Astrocyte of the hippocampus (primary cell): ENCODE data around the gene COX6B1.
A peak's percentile ranks its signal among the peaks of the same experiment; 100 is the strongest.
"Not testable (repeated sequence)": the region's sequence is repeated elsewhere in the genome, so short reads cannot be mapped to it uniquely, and the experiment has no call there.

Source experiments
- DNase-seq: peaks from one replicate; pipeline ENCODE4 v3.0.0; 2011; ENCODE audit warnings: low read depth, low spot score

Gene COX6B1

GRCh38 chr19:35648017-35648961, at the start of gene COX6B1:
COX6B1 (plus strand) TSS chr19:35648323; CDS start chr19:35651244, 2,921 bp downstream.
- DNase-seq = peak; percentile 98

- no peak for DNase-seq
These were observed 46.2 kb upstream of the COX6B1 start for GRCh38 chr19:35601971-35602370.

- not testable (repeated sequence) for DNase-seq
These were observed 43.7 kb upstream of the COX6B1 start for GRCh38 chr19:35604436-35604835.

- DNase-seq = not testable (repeated sequence)
These were observed 41.0 kb upstream of the COX6B1 start for GRCh38 chr19:35607170-35607569.

- no peak for DNase-seq
These were observed 40.5 kb upstream of the COX6B1 start for GRCh38 chr19:35607661-35608060.

- DNase-seq = no peak
These were observed 39.9 kb upstream of the COX6B1 start for GRCh38 chr19:35608251-35608650.

- no peak for DNase-seq
These were observed 38.2 kb upstream of the COX6B1 start for GRCh38 chr19:35609851-35610353.

GRCh38 chr19:35612224-35612558, 35.9 kb upstream of the COX6B1 start:
- no peak for DNase-seq

GRCh38 chr19:35612559-35613321, 35.4 kb upstream of the COX6B1 start, which contains the start of gene HAUS5:
HAUS5 (plus strand) TSS chr19:35612735; CDS start chr19:35612795, 60 bp downstream.
- peak; percentile 98 for DNase-seq

GRCh38 chr19:35613574-35613973, 34.5 kb upstream of the COX6B1 start:
- DNase-seq = no peak

GRCh38 chr19:35615036-35615435, 33.1 kb upstream of the COX6B1 start:
- no peak for DNase-seq

- no peak for DNase-seq
These were observed 29.3 kb upstream of the COX6B1 start for GRCh38 chr19:35618857-35619256.

GRCh38 chr19:35619290-35619923, 28.7 kb upstream of the COX6B1 start:
- no peak for DNase-seq

- no peak for DNase-seq
These were observed 28.1 kb upstream of the COX6B1 start for GRCh38 chr19:35620001-35620400.

- no peak for DNase-seq
These were observed 26.4 kb upstream of the COX6B1 start for GRCh38 chr19:35621708-35622107.

- no peak for DNase-seq
These were observed 25.4 kb upstream of the COX6B1 start for GRCh38 chr19:35622750-35623149.

GRCh38 chr19:35623327-35624010, 24.7 kb upstream of the COX6B1 start:
- DNase-seq = no peak

GRCh38 chr19:35628264-35628564, 19.9 kb upstream of the COX6B1 start:
- DNase-seq = no peak

GRCh38 chr19:35628565-35629331, 19.4 kb upstream of the COX6B1 start, which contains the start of gene RBM42:
RBM42 (plus strand) TSS chr19:35629036; CDS start chr19:35629154, 118 bp downstream.
- DNase-seq = peak; percentile 99

- DNase-seq = no peak
These were observed 18.8 kb upstream of the COX6B1 start for GRCh38 chr19:35629332-35629633.
